Endodermal cell (in vitro differentiated cells): ENCODE data around the gene TRMT1L. TPM values are rescaled to one million over a fixed set of nuclear protein-coding genes. Genes with fewer than 3 reads are reported as not detected.

Experiments used
- DNase-seq: peaks from one replicate; pipeline ENCODE4 v3.0.0-alpha.2; 2017
- H3K27ac ChIP-seq: 2 replicates; pipeline ENCODE4 v1.5.1; 2013; ENCODE audit warnings: mild to moderate bottlenecking, low read depth, low read length, moderate library complexity
- H3K27me3 ChIP-seq: 2 replicates; pipeline ENCODE4 v1.6.1; 2013; ENCODE audit warnings: mild to moderate bottlenecking, low read length, moderate library complexity; ENCODE audit not compliant: insufficient read depth, control insufficient read depth, poor library complexity, severe bottlenecking
- H3K36me3 ChIP-seq: 2 replicates; pipeline ENCODE4 v1.7.0; 2013; ENCODE audit warnings: mild to moderate bottlenecking, low read length, moderate library complexity; ENCODE audit not compliant: control insufficient read depth, insufficient read depth
- H3K4me1 ChIP-seq: one replicate; pipeline ENCODE4 v1.7.0; 2013; ENCODE audit warnings: low read length; ENCODE audit not compliant: control insufficient read depth, insufficient read depth
- H3K4me3 ChIP-seq: 2 replicates; pipeline ENCODE4 v1.5.1; 2013; ENCODE audit warnings: mild to moderate bottlenecking, low read length, moderate library complexity
- H3K9ac ChIP-seq: 2 replicates; pipeline ENCODE4 v1.6.1; 2013; ENCODE audit warnings: mild to moderate bottlenecking, low read length, moderate library complexity; ENCODE audit not compliant: poor library complexity, severe bottlenecking; ENCODE audit errors: extremely low read depth
- H3K9me3 ChIP-seq: 2 replicates; pipeline ENCODE4 v1.6.1; 2013; ENCODE audit warnings: mild to moderate bottlenecking, low read length, moderate library complexity; ENCODE audit not compliant: control insufficient read depth
- H3K27ac Mint-ChIP-seq: 2 replicates; pipeline ENCODE4 v1.8.0; 2020; ENCODE audit warnings: mixed read lengths
- H3K27me3 Mint-ChIP-seq: 2 replicates; pipeline ENCODE4 v1.8.0; 2021; ENCODE audit warnings: mild to moderate bottlenecking, mixed read lengths; ENCODE audit not compliant: insufficient read depth
- H3K36me3 Mint-ChIP-seq: 2 replicates; pipeline ENCODE4 v1.8.0; 2020; ENCODE audit warnings: low read depth, mixed read lengths
- H3K4me1 Mint-ChIP-seq: 2 replicates; pipeline ENCODE4 v1.8.0; 2020; ENCODE audit warnings: mixed read lengths
- H3K4me3 Mint-ChIP-seq: 2 replicates; pipeline ENCODE4 v1.8.0; 2020; ENCODE audit warnings: mild to moderate bottlenecking, moderate library complexity, mixed read lengths
- H3K9me3 Mint-ChIP-seq: 2 replicates; pipeline ENCODE4 v1.8.0; 2020; ENCODE audit warnings: mild to moderate bottlenecking, mixed read lengths
- CTCF ChIP-seq: fragments of 200-600 bp; sonication (generic); conservative IDR thresholded peaks from 2 replicates; pipeline ENCODE4 v1.5.0; 2021; ENCODE audit warnings: antibody characterized with exemption, mild to moderate bottlenecking
- WGBS, 2 experiments: methylation state at CpG; one replicate each; pipeline versions ENCODE4 v1.1.5 to v1.1.7; 2013; ENCODE audit warnings: missing lambda C conversion rate in 2 of 2, mixed read lengths in 1 of 2; ENCODE audit not compliant: insufficient coverage in 1 of 2, insufficient read length in 1 of 2; 5-methylcytosine and 5-hydroxymethylcytosine counted together
- total RNA-seq, 2 donors: library from RNA; stranded (reverse); fragmentation: NEBNext Ultra II Directional in 1 of 2; extraction: Animal tissue kit (Norgen Biotek cat#: 25700) in 1 of 2; gene quantifications; 2 replicates in 1 of 2; 3 replicates in 1 of 2; pipeline ENCODE4 v1.2.1, GENCODE V29; 2021

Gene TRMT1L
- total RNA-seq, 2 donors from 2014 or later, result 23.8 to 33.4 TPM

GRCh38 chr1:185077374-185077773, 79.4 kb downstream of the TRMT1L start:
- Mint-ChIP-seq H3K27ac (no peak overlapping the region), H3K36me3 (peaks cover 11% of the 10 kb centered on the region), H3K4me3 (no peak overlapping the region), H3K9me3 (no peaks in the 10 kb centered on the region), H3K27me3 (no peaks in the 10 kb centered on the region), H3K4me1 (peaks cover 7% of the 10 kb centered on the region)
- H3K27me3 ChIP-seq, result no peaks in the 10 kb centered on the region
- no peak overlapping the region for H3K9ac ChIP-seq
- no peaks in the 10 kb centered on the region for H3K36me3 ChIP-seq
- WGBS, 2 experiments, result 92 to 100% methylated on average over 2 to 4 of the region's 4 CpGs
- no peak for TF ChIP-seq CTCF
- no peak overlapping the region for H3K4me3 ChIP-seq
- H3K4me1 ChIP-seq, result no peaks in the 10 kb centered on the region
- no peak for DNase-seq
- no peaks in the 10 kb centered on the region for H3K9me3 ChIP-seq
- H3K27ac ChIP-seq, result no peak overlapping the region

- Mint-ChIP-seq H3K4me3 (no peak overlapping the region), H3K27ac (peak overlapping the region; percentile 73), H3K36me3 (peaks cover 16% of the 10 kb centered on the region), H3K9me3 (no peaks in the 10 kb centered on the region), H3K27me3 (no peaks in the 10 kb centered on the region), H3K4me1 (peaks cover 7% of the 10 kb centered on the region)
- H3K4me3 ChIP-seq, result no peak overlapping the region
- no peak for TF ChIP-seq CTCF
- 90% methylated on average over 3 of the region's 3 CpGs for WGBS, 2 experiments
- no peaks in the 10 kb centered on the region for H3K36me3 ChIP-seq
- no peak overlapping the region for H3K27ac ChIP-seq
- H3K9me3 ChIP-seq, result no peaks in the 10 kb centered on the region
- H3K27me3 ChIP-seq, result no peaks in the 10 kb centered on the region
- H3K9ac ChIP-seq, result no peak overlapping the region
- DNase-seq, result no peak
- H3K4me1 ChIP-seq, result no peaks in the 10 kb centered on the region
These were observed 81.3 kb downstream of the TRMT1L start for GRCh38 chr1:185075476-185075875.

- Histone ChIP-seq H3K9me3 (no peaks in the 10 kb centered on the region), H3K9ac (no peak overlapping the region), H3K4me1 (no peaks in the 10 kb centered on the region), H3K27ac (no peak overlapping the region), H3K36me3 (no peaks in the 10 kb centered on the region), H3K27me3 (no peaks in the 10 kb centered on the region), H3K4me3 (no peak overlapping the region)
- no peaks in the 10 kb centered on the region for H3K9me3 Mint-ChIP-seq
- TF ChIP-seq CTCF, result no peak
- H3K4me3 Mint-ChIP-seq, result no peak overlapping the region
- H3K4me1 Mint-ChIP-seq, result peaks cover 7% of the 10 kb centered on the region
- H3K27me3 Mint-ChIP-seq, result no peaks in the 10 kb centered on the region
- peak overlapping the region; percentile 73 for H3K27ac Mint-ChIP-seq
- H3K36me3 Mint-ChIP-seq, result peaks cover 16% of the 10 kb centered on the region
- DNase-seq, result no peak
These were observed 82.4 kb downstream of the TRMT1L start for GRCh38 chr1:185074307-185074706.
